Activated CD4-positive, alpha-beta memory T cell treated with anti-CD3 and anti-CD28 coated beads for 36 hours (primary cell): ENCODE results near the gene SBNO2. TPM values are rescaled to one million over a fixed set of nuclear protein-coding genes. Genes with fewer than 3 reads are reported as not detected.

Experiments
- CTCF ChIA-PET: fragments of 350-600 bp; sonication (Branson Sonifier 250); formaldehyde crosslinking; loops from one replicate; lab custom pipeline; 2021; ENCODE audit warnings: antibody characterized with exemption, inconsistent platforms; lab: Charles Lee
- POLR2A ChIA-PET: fragments of 350-600 bp; sonication (Branson Sonifier 250); formaldehyde crosslinking; loops from one replicate; lab custom pipeline; 2021; ENCODE audit warnings: antibody characterized with exemption; lab: Charles Lee
- DNase-seq: peaks from one replicate; pipeline ENCODE4 v3.0.0-alpha.2; 2020
- H3K27ac Mint-ChIP-seq: one replicate; pipeline ENCODE4 v1.8.0; 2021; ENCODE audit warnings: mixed read lengths
- H3K27me3 Mint-ChIP-seq: one replicate; pipeline ENCODE4 v1.8.0; 2021; ENCODE audit warnings: mixed read lengths
- H3K36me3 Mint-ChIP-seq: one replicate; pipeline ENCODE4 v1.8.0; 2021; ENCODE audit warnings: mixed read lengths
- H3K4me1 Mint-ChIP-seq: one replicate; pipeline ENCODE4 v1.8.0; 2021; ENCODE audit warnings: low read depth, mixed read lengths
- H3K4me3 Mint-ChIP-seq: one replicate; pipeline ENCODE4 v1.8.0; 2021; ENCODE audit warnings: mild to moderate bottlenecking, mixed read lengths
- H3K9me3 Mint-ChIP-seq: one replicate; pipeline ENCODE4 v1.8.0; 2021; ENCODE audit warnings: mixed read lengths
- intact Hi-C: fragments of 100-400 bp; cut with micrococcal nuclease; formaldehyde crosslinking; loops from one replicate; pipeline ENCODE4 v1.15.1; 2023
- total RNA-seq, 2 experiments: library from RNA; stranded (reverse); gene quantifications; one replicate each; pipeline ENCODE4 v1.2.3, GENCODE V29; 2021

SBNO2 gene
- total RNA-seq, 2 experiments from 2014 or later = 96.9 to 110 TPM

DNA sequence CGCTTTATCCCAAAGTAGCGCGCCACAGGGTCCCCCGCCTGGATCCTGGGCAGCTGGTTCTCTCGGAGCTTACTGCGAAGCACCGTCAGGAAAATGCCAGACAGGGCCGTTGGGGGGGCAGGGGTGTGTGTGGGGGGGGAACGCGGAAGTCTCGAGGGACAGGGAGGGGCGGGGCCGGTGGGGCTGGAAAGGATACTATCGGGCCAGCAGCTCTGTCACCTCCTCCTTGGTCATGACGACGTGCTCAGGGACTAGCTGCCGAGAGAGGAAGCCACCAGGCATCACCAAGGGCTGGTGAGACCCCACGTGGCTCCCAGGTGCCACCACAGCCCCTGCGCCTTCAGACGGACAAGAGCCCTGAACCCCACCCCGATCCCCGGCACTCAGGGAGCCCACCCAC is 84.2 kb downstream of the SBNO2 start:
- Mint-ChIP-seq H3K27ac (no peak overlapping the region), H3K4me3 (no peak overlapping the region)
- DNase-seq = no peak

DNA sequence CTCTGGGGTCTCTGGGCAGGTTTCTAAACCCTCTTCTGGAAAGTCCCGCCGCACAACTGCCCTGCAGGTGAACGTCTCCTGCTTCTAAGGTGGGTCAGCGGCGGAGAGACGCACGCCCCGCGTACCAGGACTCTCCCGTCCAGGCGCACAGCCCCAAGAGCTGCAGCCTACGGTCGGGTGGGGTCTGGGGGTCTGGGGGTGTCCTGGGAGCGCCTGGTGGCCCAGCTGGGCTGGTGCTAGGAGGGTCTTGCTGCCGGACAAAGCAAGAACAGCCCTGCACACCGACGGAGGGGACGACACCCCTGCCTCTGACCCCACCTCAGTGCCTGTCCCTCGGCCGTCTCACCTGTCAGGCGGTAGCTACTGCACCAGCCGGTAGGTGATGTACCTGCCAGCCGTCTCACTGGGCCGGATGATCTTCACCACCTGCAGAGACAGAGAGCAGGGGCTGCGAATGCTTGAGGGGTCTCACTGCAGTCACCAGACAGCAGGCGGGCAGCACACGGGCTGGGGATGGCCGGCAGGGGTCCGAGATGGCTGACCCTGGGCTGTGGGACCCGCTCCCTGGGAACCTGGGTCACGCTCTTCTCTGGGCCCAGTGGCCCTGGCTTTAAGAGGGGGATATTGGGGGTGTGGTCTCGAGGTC is 84.8 kb downstream of the SBNO2 start:
- POLR2A ChIA-PET = interaction anchor here (0.9 to 2.8 kb wide), 5 partner anchors 10 to 51 kb away, joined by 3 to 11 read pairs (median 5); partner anchors contain the start of gene GPX4
- CTCF ChIA-PET = interaction anchor here (1.0 to 6.9 kb wide), 4 partner anchors 10 to 105 kb away, joined by 3 to 41 read pairs (median 5); partner anchors contain the start of gene ARHGAP45
- Mint-ChIP-seq H3K4me1 (peaks cover 46% of the 10 kb centered on the region), H3K27me3 (no peaks in the 10 kb centered on the region), H3K36me3 (peaks cover 32% of the 10 kb centered on the region), H3K4me3 (no peak overlapping the region), H3K9me3 (no peaks in the 10 kb centered on the region), H3K27ac (no peak overlapping the region)
- intact Hi-C loops = no loop called here
- no peak for DNase-seq

More for the DNA sequence above, 84.2 kb downstream of the SBNO2 start:
- Mint-ChIP-seq H3K9me3 (no peaks in the 10 kb centered on the region), H3K27me3 (no peaks in the 10 kb centered on the region), H3K4me1 (peaks cover 45% of the 10 kb centered on the region), H3K36me3 (peaks cover 28% of the 10 kb centered on the region)
- ChIA-PET CTCF (interaction anchor here (1.0 to 6.9 kb wide), 4 partner anchors 10 to 104 kb away, joined by 3 to 41 read pairs (median 5); partner anchors contain the start of gene ARHGAP45), POLR2A (interaction anchor here (1.0 to 2.1 kb wide), 2 partner anchors 13 to 51 kb away, joined by 3 to 11 read pairs; partner anchors contain the start of gene GPX4)
- intact Hi-C loops = no loop called here

DNA sequence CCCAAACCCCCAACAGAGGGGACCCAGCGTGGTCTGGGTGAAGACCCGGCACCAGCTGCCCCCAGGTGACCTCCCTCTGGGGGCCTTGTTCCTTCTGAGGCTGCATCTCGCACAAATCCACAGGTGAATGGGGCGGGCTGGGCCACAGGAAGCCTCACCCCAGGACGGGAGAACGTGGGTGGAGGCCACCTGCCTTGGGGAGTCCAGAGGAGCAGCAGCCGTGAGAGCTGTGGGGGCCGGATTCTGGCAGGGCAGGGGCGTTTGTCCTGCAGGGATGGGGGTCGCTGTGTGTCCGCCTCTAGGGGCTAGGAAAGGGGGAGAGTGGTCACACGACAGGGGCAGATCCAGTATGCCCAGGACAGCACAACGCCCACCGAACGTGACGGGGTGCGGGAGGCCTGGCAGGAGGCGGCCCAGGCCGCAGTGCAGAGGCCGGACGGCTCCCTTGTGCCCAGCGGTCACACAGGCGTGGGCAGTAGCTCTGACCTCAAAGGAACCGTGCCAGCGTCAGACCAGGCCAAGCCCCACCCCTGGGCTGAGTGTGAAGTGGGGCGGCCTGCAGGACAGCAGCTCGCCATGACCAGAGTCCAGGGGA is 85.6 kb downstream of the SBNO2 start:
- POLR2A ChIA-PET = interaction anchor here (0.9 to 3.9 kb wide), 5 partner anchors 9 to 16 kb away, joined by 3 to 18 read pairs (median 10); partner anchors contain the start of gene GPX4
- CTCF ChIA-PET = interaction anchor here (0.9 to 6.9 kb wide), 5 partner anchors 16 to 105 kb away, joined by 3 to 41 read pairs (median 4); partner anchors contain the start of gene ARHGAP45
- no peak overlapping the region for H3K4me3 Mint-ChIP-seq
- H3K36me3 Mint-ChIP-seq = peaks cover 39% of the 10 kb centered on the region
- H3K9me3 Mint-ChIP-seq = no peaks in the 10 kb centered on the region
- intact Hi-C loops = no loop called here
- H3K4me1 Mint-ChIP-seq = peaks cover 48% of the 10 kb centered on the region
- no peak for DNase-seq
- H3K27ac Mint-ChIP-seq = peak overlapping the region; percentile 81
- H3K27me3 Mint-ChIP-seq = no peaks in the 10 kb centered on the region

DNA sequence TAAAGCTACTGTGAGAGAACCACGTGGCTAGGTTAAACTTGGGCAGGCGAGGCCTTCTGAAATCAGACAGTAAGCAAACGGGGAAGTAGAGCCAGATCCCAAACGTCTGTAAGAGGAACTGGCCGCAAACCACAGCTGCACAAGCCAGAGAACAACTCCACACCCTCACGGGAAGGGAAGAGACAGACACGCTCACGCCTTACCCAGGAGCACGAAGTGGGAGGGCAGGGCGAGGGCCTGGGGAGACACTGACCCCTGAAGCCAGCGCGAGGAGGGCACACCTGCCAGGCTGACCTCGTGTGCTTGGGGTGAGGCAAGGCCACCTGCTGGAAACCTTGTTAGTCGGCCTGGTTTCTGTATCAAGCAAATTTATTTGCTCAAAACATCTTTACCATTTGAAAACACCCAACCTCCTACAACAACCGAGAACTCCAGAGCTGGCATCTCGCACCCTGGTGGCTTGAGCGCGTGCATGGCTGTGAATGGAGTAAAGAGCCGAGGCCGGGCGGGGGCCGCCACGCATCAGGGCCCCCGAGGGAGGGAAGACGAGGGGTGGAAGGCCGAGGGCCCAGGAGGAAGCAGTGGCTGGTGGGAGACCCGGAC is 86.2 kb downstream of the SBNO2 start:
- intact Hi-C loops = loop anchor here (1.0 kb wide), 1 partner anchor 11 kb away; no protein-coding TSS in a partner anchor
- Mint-ChIP-seq H3K27me3 (no peaks in the 10 kb centered on the region), H3K4me1 (peaks cover 45% of the 10 kb centered on the region), H3K36me3 (peaks cover 35% of the 10 kb centered on the region), H3K9me3 (no peaks in the 10 kb centered on the region), H3K4me3 (peak overlapping the region; percentile 13), H3K27ac (peak overlapping the region; percentile 81)
- POLR2A ChIA-PET = interaction anchor here (1.1 to 3.9 kb wide), 5 partner anchors 8 to 38 kb away, joined by 3 to 18 read pairs (median 10); partner anchors contain the start of gene GPX4
- peak; percentile 51 for DNase-seq
- CTCF ChIA-PET = interaction anchor here (0.9 to 6.9 kb wide), 4 partner anchors 17 to 66 kb away, joined by 3 to 41 read pairs (median 6); partner anchors contain the start of genes ABCA7 and ARHGAP45

DNA sequence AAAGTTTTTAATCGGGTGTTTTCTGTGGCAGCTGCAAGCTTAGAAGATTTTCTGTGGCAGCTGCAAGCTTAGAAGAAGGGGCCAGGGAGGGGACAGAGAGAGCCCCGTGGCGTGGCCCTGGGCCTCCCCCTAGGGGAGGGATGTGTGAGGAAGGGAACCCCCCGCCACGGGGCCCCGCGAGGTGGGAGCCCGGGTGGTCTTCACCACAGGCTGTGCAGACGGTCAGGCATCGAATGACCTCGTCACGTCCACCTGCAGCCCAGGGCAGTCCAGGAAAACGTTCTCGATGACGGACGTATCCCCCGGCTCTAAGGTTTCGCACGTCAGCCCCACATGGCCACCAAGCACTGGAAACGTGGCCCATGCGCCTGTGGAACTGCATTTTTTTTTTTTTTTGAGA is 87.5 kb downstream of the SBNO2 start:
- Mint-ChIP-seq H3K9me3 (no peaks in the 10 kb centered on the region), H3K4me1 (peaks cover 49% of the 10 kb centered on the region), H3K4me3 (no peak overlapping the region), H3K36me3 (peaks cover 42% of the 10 kb centered on the region), H3K27me3 (no peaks in the 10 kb centered on the region), H3K27ac (peak overlapping the region; percentile 18)
- no peak for DNase-seq
- CTCF ChIA-PET = interaction anchor here (1.3 to 6.9 kb wide), 3 partner anchors 20 to 46 kb away, joined by 3 to 41 read pairs (median 8); partner anchors contain the start of genes ABCA7 and ARHGAP45
- POLR2A ChIA-PET = interaction anchor here (1.0 to 4.6 kb wide), 6 partner anchors 8 to 60 kb away, joined by 3 to 26 read pairs (median 6); partner anchors contain the start of genes CNN2 and POLR2E
- intact Hi-C loops = loop anchor here (1.0 kb wide), 1 partner anchor 9 kb away; no protein-coding TSS in a partner anchor

DNA sequence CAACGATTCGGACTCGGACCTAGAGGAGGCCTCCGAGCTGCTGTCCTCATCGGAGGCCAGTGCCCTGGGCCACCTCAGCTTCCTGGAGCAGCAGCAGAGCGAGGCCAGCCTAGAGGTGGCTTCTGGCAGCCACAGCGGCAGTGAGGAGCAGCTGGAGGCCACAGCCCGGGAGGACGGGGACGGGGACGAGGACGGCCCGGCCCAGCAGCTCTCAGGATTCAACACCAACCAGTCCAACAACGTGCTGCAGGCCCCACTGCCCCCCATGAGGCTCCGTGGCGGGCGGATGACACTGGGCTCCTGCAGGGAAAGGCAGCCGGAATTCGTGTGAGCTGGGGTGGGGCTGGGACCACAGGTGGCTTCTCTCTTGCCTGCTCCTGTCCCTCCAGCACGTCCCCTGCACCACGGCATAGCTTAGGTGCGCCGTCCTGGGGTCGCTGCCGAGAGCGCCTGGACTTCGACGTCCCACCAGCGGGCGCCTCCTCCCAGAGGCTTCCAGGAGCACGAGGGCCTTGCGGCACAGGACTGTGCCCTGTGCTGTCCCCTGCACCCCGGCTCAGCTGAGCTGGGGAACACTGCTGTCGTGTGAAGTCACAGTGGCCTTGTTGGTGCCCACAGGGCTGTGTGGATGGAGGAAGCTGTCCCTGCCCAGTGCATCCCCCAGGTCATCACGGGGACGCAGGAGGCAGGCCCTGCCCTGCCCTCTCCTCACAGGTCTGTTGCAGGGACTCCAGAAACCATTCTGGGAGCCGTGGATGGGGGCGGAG is 88.2 kb downstream of the SBNO2 start:
- Mint-ChIP-seq H3K27me3 (no peaks in the 10 kb centered on the region), H3K4me1 (peaks cover 50% of the 10 kb centered on the region), H3K4me3 (peak overlapping the region; percentile 9), H3K36me3 (peaks cover 46% of the 10 kb centered on the region), H3K9me3 (no peaks in the 10 kb centered on the region), H3K27ac (peak overlapping the region; percentile 18)
- no peak for DNase-seq
- ChIA-PET CTCF (interaction anchor here (1.3 to 6.9 kb wide), 3 partner anchors 20 to 45 kb away, joined by 3 to 41 read pairs (median 8); partner anchors contain the start of genes ABCA7 and ARHGAP45), POLR2A (interaction anchor here (1.0 to 4.6 kb wide), 5 partner anchors 8 to 59 kb away, joined by 3 to 26 read pairs (median 3); partner anchors contain the start of genes CNN2 and POLR2E)
- intact Hi-C loops = no loop called here

DNA sequence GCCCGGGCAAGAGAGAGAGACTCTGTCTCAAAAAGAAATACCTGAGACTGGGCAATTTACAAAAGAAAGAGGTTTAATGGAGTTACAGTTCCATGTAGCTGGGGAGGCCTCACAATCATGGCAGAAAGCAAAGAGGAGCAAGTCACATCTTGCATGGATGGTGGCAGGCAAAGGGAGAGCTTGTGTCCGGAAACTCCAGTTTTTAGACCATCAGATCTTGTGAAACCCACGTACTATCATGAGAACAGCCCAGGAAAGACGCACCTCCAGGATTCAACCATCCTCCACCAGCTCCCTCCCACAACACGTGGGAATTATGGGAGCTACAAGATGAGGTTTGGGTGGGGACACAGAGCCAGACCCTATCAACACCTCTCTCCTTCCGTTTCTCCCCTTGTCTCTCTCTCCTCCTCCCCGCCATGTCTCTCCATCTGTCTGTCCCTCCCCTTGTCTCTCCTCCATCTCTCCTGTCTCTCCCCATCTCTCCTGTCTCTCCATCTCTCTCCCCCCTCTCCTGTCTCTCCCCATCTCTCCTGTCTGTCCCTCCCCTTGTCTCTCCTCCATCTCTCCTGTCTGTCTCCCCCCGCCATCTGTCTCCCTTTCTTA is 88.9 kb downstream of the SBNO2 start:
- ChIA-PET CTCF (interaction anchor here (0.8 to 6.9 kb wide), 2 partner anchors 9 to 19 kb away, joined by 3 to 41 read pairs; partner anchors contain the start of gene ARHGAP45), POLR2A (interaction anchor here (1.0 to 4.6 kb wide), 3 partner anchors 9 to 45 kb away, joined by 3 to 26 read pairs (median 18); partner anchors contain the start of gene POLR2E)
- peak overlapping the region; percentile 9 for H3K4me3 Mint-ChIP-seq
- H3K27me3 Mint-ChIP-seq = no peaks in the 10 kb centered on the region
- peak overlapping the region; percentile 66 for H3K27ac Mint-ChIP-seq
- peaks cover 52% of the 10 kb centered on the region for H3K4me1 Mint-ChIP-seq
- no peak for DNase-seq
- intact Hi-C loops = no loop called here
- H3K36me3 Mint-ChIP-seq = peaks cover 49% of the 10 kb centered on the region
- no peaks in the 10 kb centered on the region for H3K9me3 Mint-ChIP-seq

DNA sequence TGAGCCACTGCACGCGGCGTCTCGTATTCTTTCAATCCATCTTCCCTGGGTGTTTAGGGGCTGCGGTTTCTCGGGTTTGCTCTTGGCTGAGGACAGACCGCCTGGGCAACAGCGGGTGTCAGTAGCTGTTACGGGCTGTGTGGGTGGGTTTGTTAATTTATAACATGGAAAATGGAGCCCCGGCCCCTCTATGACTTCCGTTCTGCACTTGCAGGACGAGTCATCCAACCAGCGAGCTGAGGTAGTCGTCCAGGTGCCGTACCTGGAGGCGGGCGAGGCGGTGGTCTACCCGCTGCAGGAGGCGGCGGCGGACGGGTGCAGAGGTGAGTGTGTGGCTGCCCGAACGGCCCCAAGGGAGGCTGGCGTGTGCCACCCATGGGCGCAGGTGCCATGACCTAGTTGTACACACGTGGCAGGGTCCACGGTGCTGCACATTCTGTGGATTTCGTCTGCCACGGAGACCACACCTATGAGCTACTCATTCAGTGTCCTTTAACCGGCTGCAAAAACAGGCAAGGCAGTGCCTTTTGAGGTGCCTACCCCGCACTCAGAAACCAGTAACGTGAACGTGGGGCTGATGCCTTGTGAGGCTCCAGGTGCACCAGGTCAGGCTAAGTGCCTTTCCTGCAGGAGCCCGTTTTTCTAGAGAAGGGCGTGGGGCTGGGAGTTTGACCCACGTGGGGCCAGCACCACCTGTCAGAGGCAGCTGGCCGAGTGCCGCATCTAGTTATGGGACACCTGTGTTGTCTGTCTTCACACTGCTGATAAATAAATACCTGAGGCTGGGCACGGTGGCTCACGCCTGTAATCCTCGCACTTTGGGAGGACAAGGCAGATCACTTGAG is 89.8 kb downstream of the SBNO2 start:
- Mint-ChIP-seq H3K27me3 (no peaks in the 10 kb centered on the region), H3K4me1 (peaks cover 60% of the 10 kb centered on the region), H3K36me3 (peaks cover 57% of the 10 kb centered on the region), H3K9me3 (no peaks in the 10 kb centered on the region), H3K27ac (peak overlapping the region; percentile 3), H3K4me3 (no peak overlapping the region)
- CTCF ChIA-PET = interaction anchor here (0.8 to 6.9 kb wide), 2 partner anchors 10 to 18 kb away, joined by 3 to 41 read pairs; partner anchors contain the start of gene ARHGAP45
- intact Hi-C loops = no loop called here
- DNase-seq = peak; percentile 51
- POLR2A ChIA-PET = interaction anchor here (0.6 to 4.6 kb wide), 2 partner anchors 10 to 185 kb away, joined by 3 to 26 read pairs; partner anchors contain the start of genes CIRBP and POLR2E

DNA sequence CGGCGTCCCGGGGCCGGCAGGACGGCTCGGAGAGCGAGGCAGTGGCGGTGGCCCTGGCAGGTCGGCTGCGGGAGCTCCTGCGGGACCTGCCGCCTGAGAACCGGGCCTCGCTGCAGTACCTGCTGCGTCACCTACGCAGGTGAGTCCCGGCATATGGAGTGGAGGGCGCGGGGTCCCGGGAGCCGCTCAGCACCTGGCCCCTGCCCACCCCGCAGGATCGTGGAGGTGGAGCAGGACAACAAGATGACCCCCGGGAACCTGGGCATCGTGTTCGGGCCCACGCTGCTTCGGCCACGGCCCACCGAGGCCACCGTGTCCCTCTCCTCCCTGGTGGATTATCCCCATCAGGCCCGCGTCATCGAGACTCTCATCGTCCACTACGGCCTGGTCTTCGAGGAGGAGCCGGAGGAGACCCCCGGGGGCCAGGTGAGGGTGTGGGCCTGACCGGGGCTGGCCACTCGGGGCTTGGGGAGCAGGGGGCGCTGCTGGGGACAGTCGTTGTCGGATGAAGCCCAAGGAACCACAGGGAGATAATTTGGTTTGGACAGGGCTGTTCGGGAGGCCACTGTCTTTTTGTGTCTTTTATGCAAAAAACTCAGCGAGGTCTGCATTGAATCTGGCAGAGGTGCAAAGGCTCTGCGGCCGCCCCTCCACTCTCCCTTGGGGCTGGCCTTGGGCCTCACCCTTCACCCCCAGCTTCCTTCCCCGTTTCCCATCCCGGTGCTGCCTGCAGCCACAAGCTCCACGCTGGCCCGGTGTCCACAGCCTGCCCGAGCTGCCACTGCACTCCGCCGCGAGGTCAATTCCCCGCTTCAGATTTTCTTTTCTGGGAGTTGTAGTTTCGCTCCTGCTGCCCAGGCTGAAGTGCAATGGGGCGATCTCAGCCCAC is 90.9 kb downstream of the SBNO2 start:
- H3K4me1 Mint-ChIP-seq = peaks cover 56% of the 10 kb centered on the region
- H3K27ac Mint-ChIP-seq = no peak overlapping the region
- no peaks in the 10 kb centered on the region for H3K9me3 Mint-ChIP-seq
- DNase-seq = no peak
- intact Hi-C loops = loop anchor here (1.0 kb wide), 2 partner anchors 12 to 16 kb away; partner anchors contain the start of genes ARHGAP45 and POLR2E
- ChIA-PET CTCF (interaction anchor here (0.6 to 6.9 kb wide), 5 partner anchors 8 to 288 kb away, joined by 3 to 41 read pairs (median 6); partner anchors contain the start of gene ARHGAP45), POLR2A (interaction anchor here (0.6 to 6.7 kb wide), 5 partner anchors 11 to 167 kb away, joined by 3 to 55 read pairs (median 3); partner anchors contain the start of genes ARHGAP45, GPX4 and POLR2E)
- no peaks in the 10 kb centered on the region for H3K27me3 Mint-ChIP-seq
- H3K4me3 Mint-ChIP-seq = no peak overlapping the region
- peaks cover 58% of the 10 kb centered on the region for H3K36me3 Mint-ChIP-seq
